ENCODE results near the gene LARP4B.

The LARP4B gene

DNA sequence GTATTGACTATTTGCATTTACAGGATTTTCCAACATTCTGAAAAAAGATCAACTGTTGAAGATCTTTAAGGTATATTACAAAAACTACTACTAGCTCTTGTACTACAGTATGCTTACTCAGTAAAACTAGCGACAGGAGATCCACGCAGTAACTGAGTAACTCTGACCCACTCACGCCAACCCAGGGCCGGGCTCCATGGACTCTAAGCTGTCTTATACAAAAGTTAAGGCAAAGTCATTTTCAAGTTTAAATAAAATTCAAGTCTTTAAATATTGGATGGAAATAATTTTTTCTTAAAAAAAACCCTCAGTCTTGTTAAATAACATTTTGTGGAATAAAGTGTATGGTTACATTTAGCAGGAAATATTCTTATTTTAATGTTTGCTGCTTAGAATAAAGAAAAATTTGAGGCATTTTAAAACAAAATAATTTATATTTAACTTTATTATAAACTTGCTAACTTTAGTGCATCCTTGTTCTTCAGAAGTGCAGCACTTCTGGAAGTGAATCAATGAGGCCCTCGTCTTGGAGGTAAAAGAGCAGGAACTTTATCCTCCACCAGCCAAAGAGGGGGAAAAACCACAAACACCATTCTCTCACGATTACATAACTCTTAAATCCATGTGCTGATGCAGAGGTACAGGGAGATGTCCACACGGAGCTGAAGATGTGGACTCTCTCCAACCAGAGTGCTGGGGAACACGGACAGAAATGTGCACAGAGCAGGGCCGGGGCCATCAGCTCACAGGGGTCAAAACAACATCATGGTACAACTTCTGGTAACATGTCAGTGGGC is 119.9 kb downstream of the LARP4B start:
- in situ Hi-C loops (cut with HindIII; ENCODE audit: low sequenced_read_pairs), result no loop called here

DNA sequence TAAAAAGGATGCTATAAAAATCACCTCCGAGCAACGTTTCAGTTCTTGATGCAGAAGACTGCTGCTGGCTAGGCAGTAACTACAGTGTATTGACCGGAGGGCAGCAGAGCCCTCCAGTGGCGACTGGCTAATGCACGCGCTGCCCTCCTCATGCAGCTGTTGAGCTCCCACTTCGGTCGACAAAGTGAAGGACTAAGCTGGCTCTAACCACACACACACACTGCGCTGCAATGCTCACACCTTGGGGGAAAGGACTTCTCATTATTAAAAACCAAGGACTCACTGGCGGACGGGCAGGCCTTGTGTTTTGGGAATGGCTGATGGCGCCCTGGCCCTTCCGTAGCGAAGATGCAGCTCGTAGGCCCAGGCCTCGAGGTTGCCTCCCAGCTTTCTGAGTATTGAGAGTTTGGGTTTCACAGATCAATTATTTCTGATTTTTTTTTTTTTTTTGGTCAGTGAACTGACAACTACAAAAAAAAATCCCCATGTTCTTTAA is 121.1 kb downstream of the LARP4B start:
- in situ Hi-C loops (cut with HindIII; ENCODE audit: low sequenced_read_pairs), result no loop called here

DNA sequence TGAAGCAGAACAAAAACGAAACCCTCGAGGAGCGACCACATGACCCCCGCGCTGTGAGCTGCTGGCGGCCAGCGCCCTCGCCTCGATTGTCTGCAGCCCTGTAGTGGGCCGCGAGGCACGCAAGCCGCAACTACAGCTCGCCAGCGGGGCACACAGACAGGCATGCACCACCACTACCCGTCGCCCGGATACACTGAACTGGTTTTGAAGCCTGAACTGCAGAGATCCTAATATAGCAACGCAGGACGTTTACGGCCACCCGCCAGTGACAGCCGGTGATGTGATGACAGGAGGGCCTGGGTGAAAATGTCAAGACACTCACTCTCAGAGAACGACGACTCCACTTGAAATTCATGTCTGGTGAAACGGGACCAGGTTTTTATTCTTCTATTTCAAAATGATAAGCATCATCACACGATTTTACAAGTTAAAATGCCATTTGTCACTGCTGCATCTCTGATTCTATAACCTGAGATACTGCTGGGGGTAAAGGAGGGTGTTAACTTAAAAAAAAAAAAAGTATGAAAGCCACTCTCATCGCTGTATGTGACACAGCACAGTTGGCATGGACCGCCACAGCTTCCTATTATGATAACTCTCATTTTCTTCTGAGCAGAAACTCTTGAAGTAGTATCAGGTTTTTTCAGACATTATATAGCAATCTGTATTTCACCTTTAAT is 121.7 kb downstream of the LARP4B start:
- in situ Hi-C loops (cut with HindIII; ENCODE audit: low sequenced_read_pairs), result no loop called here

DNA sequence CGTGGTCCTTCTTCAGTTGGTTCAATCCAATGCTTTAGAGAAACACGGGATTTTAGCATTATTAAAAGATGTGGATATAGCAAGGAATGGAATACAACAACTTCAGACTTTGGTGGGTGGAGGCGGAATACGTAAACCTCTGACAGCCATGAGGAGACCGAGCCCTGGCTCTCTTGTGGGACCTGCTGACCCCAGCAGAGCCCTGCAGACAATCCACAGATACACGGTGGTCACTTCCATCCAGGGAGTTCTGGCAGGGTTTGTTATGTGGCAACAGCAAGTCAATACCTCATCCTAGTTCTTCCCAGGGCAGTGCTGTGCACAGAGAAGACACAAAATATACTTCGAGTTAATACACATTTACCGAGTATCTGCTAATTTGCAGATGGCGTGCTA is 123.5 kb downstream of the LARP4B start:
- in situ Hi-C loops (cut with HindIII; ENCODE audit: low sequenced_read_pairs), result no loop called here

DNA sequence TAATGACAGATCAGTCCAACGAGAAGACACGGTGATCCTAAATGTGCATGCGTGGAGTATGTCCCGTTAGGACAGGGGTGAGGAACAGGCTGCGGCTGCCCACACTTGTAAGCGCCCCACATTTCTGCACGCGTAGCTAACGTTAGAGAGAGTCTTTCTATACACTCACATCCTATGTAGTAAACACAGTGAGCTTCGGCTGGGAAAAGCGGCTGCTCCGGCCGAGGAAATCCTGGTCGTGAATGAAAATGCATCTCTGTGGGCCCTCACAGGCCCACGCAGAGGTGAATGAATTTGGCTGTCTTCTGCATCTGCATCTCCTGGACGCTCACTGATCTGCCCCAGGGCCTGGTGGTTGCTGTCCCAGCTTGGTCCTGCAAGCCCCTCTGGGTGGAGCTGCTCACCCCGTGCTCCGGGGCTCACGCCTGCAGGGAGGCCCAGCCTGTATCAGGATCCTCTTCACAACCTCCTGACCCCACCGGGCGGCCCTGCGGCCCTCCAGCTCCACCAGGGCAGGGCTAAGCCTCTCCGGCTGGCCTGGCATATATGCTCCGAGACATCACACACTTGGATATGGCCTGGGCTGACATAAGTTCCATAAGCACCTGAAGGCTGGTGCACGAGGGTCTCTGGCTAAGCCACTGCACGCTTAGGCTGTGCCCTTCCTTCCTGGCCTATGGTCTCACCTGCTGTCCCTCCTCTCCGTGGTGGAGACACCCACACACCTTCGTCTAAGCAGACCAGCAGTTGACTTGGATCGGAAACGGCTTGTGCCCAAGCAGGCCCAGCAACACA is 124.1 kb downstream of the LARP4B start:
- in situ Hi-C loops (cut with HindIII; ENCODE audit: low sequenced_read_pairs), result no loop called here

DNA sequence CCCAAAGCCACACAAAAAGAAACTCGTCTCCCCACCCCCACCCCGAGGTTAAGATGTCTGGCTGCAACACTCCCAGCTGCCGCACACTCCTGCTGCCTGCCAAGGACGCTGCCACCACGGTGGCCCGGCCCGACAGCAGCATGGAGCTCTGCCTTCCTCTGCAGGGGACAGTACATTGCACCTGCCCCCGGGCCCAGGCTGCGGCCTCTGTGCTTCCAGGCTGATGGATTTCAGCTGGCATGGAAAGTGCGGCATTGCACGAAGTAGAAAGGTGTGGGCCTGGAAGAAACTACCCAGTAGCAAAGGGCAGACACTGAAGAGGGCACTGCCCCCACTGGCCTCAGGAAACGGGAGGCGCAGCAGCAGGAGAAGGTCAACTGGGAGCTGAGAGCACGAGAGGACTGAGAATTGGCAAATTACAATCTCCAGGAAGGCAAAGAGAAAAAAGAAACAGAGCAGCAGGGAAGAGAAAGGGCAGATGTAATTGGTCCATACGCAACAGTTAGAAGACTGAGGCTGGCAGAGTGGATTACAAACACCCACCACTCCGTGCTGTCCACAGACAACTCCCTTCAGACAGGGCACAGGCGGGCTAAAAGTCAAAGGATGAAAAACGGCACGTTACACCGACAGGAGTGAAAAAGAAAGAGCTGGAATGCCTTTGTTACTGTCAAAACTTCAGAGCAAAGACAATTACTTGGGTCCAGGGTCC is 124.9 kb downstream of the LARP4B start:
- in situ Hi-C loops (cut with HindIII; ENCODE audit: low sequenced_read_pairs), result no loop called here

DNA sequence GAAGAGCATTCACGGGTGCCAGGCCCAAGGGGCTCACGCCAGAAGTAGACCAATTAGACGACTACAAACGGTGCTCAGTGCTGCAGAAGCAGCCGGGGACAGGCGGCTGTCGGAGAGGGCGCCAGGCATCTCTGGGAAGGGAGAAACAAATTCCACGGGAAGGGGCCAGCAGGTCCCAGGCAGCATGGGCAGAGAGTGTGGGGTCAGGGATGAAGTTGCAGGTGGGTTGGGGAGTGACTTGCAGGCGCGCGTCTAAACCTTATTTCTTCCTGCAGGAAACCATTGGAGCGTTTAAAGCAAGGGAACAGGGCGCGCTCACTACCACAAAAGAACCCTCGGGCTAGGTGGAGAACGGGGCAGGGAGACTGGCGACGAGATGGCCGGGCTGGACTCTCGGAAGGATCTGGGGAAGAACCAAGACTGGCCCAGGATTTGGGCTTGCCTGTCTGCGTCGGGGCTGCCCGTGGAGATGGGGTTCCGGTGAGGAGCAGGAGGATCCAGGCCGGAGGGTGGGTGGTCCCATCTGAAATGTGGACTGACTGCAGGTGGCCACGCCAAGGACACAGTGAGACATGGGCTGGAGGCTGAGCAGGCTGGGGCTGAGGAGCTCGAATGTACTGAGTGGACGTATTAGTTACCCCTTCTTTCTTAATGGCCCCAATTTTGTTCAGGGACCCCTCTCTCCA is 125.7 kb downstream of the LARP4B start:
- in situ Hi-C loops (cut with HindIII; ENCODE audit: low sequenced_read_pairs), result no loop called here

DNA sequence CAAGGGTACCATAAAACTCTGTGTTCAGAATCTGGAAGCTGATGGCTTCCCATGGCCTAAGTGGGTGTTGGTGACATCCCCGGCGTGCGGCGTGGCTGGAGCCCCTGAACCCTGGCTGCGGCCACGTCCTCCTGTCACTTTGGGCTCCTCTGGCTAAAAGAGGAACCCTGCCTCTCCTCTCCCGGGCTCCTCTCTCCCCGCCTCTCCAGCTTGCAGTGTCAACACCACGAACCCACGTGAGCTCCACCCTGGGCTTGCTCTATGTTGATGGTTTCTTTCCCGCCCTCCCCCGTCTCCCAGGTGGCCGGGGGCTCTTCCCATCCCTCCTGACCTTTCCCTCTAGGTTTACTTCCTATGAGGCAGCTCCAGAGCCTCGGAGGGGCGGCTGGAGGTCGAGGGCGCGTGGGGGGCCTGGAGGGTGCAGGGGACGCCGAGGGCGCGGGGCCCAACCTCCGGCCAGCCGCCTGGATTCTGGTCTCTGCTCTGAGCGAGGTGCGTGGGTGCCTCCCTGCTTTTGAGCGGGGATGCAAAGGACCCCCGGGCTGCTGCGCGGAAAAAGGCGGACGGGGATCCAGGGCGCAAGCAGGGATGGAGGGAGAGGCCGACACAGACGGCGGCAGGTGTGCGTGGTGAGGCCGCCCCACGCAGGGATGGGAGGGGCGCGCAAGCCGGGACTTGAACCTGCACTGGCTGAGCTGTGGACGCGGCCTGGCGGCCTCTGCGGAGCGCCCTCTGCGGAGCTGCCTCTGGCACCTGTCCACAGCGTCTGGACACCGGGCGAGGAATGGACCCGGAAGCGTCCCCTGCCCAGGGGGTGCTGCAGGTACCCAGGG is 126.5 kb downstream of the LARP4B start:
- in situ Hi-C loops (cut with HindIII; ENCODE audit: low sequenced_read_pairs), result no loop called here

DNA sequence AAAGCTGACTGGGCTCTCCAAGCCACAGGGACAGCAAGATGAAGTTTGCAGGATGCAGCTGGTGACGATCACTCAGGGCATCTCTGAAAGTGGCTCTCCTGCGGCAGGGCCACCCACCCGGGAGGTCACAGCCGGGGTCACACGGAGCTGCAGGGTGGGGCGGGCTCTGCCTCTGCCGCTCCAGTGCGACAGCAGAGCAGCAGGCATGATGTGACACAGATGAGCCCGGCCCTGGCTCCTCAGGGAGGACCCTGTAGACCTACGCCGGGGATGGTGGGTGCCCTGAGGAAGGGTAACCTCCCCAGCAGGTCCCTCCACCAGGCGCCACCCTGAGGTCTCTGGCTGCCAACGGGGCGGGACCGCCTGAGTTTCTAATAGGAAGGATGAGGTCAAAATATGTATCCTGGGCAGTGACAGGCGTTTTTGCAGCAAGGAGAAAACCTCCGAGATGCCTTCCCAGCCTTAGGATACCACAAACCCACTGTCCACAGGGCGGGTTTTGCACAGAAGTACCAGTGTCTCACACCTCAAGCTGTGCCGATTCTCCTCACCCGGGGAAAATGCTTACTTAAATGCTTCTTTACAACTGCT is 127.2 kb downstream of the LARP4B start:
- in situ Hi-C loops (cut with HindIII; ENCODE audit: low sequenced_read_pairs), result no loop called here

DNA sequence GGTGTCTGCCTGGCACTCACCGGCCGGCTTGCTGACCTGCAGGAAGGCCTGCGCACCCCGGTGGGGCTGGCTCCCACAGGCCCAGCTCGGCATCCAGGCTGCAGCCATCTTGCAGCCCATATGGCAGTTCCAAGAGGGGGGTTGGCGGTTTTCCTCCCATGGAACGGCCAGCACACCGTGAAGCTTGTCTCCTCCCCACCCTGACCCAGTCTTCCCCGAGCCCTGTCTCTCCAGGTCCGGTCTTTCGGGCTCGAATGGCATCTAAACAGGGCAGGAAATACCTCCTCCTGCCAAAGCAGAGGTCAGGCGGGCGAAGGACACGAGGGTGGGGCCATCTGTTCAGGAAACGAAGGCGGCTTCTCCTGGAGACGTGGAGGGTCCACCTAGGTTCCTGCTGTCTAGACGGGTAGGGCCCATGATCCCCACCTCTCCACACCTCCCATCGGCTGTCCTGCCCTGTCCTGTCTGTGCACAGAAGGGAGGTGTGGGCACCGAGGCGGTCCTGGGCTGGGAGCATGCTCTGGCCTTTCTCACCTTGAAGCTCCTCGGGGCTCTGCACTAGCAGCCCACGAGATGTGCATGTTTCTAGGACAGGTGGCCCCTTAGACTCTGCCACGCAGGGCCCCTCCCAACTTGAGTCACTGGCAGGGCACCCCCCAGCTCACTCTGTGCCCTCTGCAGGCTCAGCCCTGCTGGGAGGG is 128.3 kb downstream of the LARP4B start:
- in situ Hi-C loops (cut with HindIII; ENCODE audit: low sequenced_read_pairs), result no loop called here

DNA sequence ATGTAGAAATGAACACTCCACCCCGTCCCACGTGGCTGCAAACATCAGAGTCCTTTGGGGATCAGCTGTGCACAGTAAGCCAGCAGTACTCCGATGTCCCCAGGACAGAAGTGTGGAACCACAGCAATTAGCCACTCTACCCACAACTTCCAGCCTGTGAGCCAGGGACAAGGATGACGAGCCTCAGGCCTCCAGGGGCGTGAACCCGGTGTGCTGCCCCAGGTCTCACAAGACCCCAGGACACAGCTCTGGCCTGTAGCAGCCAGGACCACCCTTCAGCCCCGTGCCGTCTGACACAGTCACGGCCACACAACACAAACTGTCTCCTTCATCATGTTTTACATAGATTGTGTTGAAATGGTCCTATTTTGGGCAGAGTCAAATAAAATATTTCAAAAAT is 129.0 kb downstream of the LARP4B start:
- in situ Hi-C loops (cut with HindIII; ENCODE audit: low sequenced_read_pairs), result no loop called here

DNA sequence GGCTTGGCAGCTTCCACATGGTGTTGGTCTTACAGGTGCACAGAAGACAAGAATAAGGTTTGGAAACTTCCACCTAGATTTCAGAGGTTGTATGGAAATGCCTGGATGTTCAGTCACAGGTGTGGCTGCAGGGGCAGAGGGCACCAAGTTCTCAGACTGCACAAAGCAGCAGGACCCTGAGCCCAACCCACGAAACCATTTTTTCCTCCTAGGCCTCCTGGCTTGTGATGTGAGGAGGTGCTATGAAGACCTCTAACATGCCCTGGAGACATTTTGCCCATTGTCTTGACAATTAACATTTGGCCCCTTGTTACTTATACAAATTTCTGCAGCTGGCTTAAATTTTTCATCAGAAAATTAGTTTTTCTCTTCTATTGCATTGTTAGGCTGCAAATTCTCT is 134.3 kb downstream of the LARP4B start:
- in situ Hi-C loops (cut with HindIII; ENCODE audit: low sequenced_read_pairs), result no loop called here

DNA sequence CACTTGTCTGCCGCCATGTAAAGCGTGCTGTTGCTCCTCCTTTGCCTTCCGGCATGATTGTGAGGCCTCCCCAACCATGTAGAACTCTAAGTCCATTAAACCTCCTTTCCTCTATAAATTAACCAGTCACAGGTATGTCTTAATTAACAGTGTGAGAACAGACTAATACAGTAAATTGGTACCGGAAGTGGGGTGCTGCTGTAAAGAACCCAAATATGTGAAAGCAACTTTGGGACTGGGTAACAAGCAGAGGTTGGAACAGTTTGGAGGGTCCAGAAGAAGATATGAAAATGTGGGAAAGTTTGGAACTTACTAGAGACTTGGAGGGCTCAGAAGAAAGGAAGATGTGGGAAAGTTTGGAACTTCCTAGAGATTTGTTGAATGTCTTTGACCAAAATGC is 135.3 kb downstream of the LARP4B start:
- in situ Hi-C loops (cut with HindIII; ENCODE audit: low sequenced_read_pairs), result no loop called here

DNA sequence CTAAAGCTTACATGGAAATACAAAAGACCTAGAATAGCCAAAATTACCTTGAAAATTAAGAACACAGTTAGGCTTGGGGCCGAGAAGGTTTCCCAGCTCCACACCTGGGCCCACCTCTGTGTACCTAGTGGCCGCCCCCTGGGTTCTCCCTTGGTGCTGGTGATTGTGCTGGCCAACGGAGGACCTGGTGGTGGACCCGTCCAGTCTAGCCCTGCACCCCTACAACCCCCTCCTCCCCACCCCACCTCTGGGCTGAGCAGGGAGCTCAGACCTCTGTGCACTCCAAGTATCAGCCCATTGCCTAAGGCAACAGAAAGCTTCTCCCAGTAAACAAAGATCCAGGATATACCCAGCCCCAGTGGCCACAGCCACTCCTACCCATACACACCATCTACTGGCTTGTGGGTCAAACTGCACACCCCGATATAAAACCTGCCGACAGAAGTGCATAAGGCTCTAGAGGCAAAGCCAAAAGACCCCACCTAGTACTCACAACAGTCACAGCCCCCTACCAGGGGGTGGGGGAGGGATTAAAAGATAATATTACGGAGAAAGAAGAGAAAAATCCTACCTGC is 137.0 kb downstream of the LARP4B start:
- in situ Hi-C loops (cut with HindIII; ENCODE audit: low sequenced_read_pairs), result no loop called here

DNA sequence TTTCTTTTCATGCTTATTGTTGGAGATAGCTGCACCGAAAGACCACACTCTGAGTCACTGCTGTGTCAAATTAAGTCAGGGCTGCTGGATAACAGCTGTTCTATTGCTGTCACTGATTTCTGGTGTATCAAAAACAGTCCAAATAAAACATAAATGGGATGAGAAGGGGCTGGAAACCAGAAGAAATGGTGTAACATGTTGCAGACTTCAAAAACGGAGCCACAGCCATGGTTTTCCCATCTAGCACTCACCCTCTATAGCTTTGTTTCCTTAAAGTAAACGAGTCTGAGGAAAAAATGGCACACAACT is 138.8 kb downstream of the LARP4B start:
- in situ Hi-C loops (cut with HindIII; ENCODE audit: low sequenced_read_pairs), result no loop called here

DNA sequence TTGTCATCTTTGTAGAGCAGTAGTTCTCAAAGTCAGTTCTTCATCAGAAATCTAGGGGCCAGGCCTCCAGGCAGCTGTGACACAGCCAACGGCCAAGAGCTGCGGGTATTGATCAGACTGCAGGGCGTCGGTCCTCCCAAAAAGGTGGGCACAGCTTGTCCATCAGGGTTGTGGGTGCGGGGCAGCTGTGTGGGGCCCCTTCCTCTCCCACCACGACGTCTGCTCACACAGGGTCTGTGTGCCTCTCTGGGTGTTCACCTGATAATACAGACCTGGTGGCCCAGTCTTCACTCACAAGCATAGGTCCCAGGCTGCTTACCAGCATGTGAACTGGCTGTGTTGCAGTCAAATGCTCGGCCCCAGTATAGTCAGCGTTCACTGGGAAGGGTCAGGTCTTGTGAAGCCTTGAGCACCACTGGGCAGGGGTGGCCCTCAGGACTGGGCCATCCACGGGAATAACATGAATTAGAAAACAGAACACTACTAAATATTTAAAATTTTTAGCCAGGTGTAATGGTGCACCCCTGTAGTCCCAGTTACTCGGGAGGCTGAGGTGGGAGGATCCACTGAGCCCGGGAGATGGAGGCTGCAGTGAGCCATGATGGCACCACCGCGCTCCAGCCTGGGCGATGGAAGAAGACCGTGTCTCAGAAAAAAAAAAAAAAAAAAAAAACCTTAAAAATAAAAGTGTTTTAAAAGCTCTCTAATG is 139.3 kb downstream of the LARP4B start:
- in situ Hi-C loops (cut with HindIII; ENCODE audit: low sequenced_read_pairs), result no loop called here

DNA sequence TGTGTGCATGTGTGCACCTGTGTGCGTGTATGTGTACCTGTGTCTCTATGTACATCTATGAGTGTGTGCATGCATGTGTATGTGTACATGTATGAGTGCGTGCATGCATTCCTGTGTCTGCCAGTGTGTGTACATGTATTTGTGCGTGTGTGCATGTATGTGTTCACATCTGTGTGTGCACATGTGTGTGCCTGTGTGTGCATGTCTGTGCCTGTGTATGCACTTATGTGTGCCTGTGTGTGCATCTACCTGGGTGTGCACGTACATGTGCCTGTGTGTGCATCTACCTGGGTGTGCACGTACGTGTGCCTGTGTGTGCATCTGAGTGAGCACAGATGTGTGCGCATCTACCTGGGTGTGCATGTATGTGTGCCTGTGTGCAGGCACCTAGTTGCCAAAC is 139.9 kb downstream of the LARP4B start:
- in situ Hi-C loops (cut with HindIII; ENCODE audit: low sequenced_read_pairs), result no loop called here

All from DLD1 (cell line).